ENCODE measurements around the gene ZNF423.
"Not testable (repeated sequence)": the region's sequence is repeated elsewhere in the genome, so short reads cannot be mapped to it uniquely, and the experiment has no call there.

The ZNF423 gene

DNA sequence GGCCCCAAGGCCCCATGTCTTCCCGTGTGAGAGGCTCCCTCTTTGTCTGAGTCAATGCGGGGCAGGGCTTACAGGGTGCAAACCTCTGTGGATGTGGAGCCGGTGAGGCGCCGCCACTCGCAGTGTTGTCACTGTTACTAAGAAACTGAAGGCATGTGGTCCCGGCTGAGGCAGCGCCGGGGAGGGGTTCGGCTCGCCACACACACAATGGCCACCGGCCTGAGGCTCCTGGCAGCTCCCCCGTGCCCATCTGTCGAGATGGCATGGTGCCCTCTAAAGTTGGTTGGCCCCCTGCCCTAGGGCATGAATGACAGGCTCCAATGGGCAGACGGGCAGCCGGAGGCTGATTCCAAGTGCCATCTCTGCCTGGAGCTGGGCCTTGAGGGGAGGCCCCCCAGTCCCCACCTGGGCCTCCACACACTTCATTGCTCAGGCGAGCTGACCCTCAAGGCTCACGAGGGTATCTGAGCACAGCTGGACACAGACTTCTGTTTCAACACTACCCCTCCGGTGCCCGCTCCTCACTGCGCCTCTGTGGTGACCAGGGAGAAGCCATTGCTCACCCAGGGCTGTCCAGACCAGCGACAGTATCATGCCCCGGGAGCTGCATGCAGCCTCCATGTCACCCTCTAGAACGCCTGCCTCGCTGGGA, 345.1 kb downstream of the ZNF423 start:
- no peak for DNase-seq (ENCODE audit: low read depth, low spot score)
- no peak overlapping the region for H3K27ac ChIP-seq

DNA sequence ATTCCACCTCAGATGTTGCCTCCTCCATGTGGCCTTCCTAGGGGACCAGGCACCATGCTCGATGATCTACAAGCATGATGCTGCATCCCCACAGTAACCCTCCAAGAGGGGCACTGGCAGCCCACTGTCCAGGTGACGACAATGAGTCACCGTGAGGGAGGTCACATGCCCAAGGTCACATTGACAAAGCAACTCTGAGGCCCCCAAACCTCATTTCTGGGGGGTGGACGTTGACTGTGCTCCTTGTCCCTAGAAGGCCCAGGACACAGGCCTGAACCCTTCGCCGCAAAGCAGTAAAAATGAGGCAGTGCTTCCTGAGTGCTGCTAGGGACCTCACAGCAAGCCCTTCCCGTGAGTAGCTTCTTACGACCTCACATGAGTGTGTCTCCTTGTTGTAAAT, 345.8 kb downstream of the ZNF423 start:
- H3K27ac ChIP-seq, result no peak overlapping the region
- no peak for DNase-seq (ENCODE audit: low read depth, low spot score)

DNA sequence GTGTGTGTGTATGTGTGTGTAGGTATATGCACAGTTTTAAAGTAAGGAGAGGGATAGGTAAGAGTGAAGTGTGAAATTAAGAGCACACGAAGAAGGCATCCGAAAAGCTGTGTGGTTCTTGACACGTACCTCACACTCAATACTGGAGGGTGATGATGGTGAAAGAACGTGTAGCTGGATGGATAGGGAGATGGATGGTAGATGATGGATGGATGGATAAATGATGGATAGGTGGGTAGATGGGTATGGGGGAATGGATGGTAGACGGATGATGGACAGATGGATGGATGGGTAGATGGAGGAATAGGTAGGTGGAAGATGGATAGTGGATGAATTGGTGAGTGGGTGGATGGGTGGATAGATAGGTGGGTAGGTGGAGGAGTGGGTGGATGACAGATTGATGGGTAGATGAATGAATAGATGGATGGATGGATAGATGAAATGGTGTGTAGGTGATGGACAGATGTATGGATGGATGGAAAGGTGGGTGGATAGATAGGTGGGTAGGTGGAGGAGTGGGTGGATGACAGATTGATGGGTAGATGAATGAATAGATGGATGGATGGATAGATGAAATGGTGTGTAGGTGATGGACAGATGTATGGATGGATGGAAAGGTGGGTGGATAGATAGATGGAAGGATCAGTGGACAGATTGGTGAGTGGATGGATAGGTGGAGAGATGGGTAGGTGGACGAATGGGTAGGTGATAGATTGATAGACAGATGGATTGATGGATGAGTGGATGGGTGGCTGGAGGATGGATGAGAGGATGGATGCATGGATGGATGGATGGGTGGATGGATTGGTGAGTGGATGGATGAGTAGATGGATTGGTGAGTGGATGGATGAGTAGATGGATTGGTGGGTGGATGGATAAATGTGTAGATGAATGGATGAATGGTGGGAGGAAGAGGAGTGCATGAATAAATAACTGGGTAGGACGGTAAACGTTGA, 349.6 kb downstream of the ZNF423 start:
- not testable (repeated sequence) for DNase-seq (ENCODE audit: low read depth, low spot score); H3K27ac ChIP-seq

DNA sequence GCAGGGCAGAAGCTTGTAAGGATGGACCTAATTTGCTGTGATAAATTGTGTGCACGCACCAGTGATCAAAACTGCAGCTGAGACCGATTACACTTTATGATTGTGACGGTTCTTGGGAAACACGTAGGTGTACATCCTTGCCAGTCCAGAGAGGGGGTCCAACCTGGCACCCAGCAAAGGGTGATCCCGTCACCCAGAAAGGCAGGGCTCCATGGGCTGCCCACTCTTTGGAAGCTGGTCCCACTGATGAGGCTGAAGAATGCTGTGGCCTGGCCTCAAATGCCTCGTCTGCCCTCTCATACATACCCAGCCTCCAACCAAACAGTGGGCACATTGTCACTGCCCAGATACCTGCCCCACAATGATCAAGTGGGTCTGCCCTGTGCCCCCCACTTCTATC, 350.4 kb downstream of the ZNF423 start:
- DNase-seq (ENCODE audit: low read depth, low spot score), result no peak
- no peak overlapping the region for H3K27ac ChIP-seq

DNA sequence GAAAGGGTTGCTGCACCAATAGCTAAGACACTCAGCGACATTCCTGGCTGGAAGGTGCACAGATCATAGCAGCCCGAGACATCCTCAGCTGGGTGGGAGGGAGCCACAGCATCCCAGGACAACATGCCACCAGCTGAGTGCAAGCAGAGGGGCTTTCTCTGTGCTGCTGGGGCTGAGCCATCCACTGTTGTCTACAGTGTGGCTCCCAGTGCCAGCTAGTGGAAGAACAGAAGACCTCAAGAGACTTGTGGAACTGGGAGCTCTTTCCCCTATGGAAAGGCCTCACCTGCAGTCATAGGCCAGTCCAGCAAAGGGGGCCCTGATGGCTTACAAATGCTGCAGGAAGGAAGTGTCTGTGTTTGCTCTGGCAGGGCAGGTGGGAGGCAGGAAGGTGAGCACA, 351.3 kb downstream of the ZNF423 start:
- H3K27ac ChIP-seq, result no peak overlapping the region
- DNase-seq (ENCODE audit: low read depth, low spot score), result no peak

DNA sequence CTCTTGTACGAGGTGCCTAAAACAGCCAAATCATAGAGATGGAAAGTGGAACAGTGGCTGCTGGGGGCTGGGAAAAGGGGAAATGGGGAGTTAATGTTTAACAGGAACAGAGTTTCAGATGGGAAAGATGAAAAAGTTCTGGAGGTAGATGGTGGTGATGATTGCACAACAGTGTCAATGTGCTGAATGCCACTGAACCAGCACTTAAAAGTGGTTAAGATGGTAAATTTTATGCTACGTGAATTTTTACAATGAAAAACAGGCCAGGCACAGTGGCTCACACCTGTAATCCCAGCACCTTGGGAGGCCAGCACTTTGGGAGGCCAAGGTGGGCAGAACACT, 351.9 kb downstream of the ZNF423 start:
- H3K27ac ChIP-seq, result no peak overlapping the region
- no peak for DNase-seq (ENCODE audit: low read depth, low spot score)

DNA sequence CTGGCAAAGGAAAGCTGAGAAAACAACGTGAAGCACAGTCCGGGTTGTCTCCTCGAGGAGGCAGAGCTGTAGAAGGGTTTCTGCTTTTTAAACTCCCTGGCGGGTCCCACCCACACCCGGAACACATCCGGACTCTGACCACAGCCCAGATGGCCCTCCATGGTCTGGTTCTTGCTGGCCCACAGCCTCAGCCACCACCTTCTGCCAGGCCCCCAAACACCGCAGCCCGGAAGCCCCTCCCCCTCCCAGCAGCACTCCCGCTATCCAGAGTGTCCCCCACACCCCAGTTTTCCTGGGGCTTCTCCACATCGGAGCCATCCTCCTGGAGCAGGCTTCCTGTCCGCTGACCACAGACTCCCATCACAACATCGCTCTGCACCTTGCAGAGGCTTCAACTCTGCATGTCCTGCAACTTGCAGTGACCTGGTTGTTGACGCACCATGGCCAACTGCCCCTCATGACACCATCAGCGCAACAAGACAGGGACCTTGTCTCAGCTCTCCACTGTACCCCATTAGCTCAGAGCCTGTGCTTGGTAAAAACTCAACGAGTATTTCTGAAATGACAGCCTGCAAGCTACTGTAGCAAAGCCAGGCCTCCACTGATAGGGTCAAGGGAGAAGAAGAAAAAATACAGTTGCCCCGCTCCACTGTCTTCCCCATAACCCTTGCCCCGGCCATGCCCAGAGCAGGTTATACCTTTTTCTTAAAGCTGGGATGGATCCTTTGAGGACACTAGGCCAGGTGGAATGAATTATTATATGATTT, 352.5 kb downstream of the ZNF423 start:
- H3K27ac ChIP-seq, result no peak overlapping the region
- no peak for DNase-seq (ENCODE audit: low read depth, low spot score)

DNA sequence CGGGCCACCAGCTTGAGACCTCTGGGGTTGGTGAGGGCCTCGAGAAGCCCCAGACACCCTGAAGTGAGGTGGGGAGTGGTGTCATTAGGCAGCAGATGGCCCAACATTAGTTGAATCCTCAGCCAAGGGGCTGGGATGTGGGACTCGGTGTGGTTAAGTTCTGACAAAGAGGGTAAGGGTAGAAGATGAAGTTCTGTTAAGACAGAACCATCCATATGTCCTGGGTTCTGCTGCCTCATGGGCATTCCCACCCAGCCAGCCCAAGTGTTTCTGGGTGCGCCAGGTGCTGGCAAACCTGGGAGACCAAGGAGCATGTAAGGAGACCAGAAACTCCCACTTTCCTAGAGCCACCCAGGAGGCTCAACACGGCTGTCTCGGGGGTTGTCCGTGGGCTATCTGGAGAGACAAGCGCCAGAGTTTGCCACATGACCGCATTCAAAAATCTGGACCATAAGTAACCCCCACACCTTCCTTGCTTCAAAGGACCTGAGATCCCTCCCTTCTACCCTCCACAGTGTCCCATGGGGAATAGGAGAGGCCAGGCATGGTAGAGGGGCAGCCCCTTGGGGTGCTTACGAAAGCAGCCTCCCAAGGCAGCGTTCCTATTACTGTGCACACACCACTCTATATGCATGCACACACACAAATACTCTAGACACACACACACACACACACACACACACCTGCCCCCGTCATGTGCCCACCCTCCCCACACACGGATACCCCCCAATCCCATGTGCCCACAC, 353.6 kb downstream of the ZNF423 start:
- DNase-seq (ENCODE audit: low read depth, low spot score), result no peak
- no peak overlapping the region for H3K27ac ChIP-seq

DNA sequence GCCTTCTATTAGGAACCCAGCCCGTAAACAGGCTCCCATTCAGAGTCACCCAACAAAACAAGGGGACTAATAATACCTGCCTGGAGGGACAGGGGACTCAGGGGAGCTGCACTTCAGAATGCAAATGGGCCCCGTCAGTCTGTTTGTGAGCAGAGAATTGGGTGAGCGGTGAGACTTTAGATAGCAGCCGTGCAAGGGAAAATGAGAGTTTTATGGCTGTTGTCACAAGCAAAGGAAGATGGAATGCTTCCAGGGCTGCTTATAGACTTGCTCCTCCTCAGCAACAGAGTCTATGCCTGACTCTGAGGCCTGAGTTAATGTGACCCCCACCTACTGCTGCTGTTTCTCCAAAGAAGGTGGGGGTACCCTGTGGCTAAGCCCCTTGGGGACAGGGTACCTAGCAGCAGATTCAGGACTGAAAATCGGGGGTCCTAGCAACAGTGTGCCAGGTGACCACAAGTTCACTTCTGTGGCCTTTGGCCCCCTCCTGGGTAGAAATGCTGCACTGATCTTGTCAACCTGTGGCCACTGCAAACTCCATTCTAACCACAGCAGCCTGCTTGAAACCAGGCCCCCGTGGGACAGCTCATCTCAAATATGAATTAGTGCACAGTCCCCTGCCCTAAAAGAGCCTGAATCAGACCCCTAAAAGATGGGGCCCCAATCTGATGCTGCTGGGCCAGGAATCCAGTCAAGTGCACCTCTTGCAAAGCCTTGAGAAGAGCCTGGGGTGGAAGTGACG, 355.9 kb downstream of the ZNF423 start:
- DNase-seq (ENCODE audit: low read depth, low spot score), result no peak
- no peak overlapping the region for H3K27ac ChIP-seq

DNA sequence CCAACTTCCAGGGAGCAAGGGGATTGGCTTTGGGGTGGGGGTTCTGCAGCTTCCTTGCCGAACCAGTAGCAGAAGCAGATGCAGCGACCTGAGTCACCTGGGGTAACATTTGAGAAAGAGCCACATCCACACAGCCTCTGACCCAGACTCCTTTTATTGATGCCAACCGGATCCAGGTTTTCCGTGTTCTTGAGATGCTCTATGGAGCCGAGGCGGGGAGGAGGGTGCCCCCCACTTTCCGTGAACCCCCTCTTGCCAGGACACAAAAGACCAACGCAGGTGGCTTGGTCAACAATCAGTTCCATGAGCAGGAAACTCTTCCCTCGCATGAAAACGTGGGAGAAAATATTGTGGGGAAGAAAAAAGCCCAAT, 356.5 kb downstream of the ZNF423 start:
- no peak for DNase-seq (ENCODE audit: low read depth, low spot score)

DNA sequence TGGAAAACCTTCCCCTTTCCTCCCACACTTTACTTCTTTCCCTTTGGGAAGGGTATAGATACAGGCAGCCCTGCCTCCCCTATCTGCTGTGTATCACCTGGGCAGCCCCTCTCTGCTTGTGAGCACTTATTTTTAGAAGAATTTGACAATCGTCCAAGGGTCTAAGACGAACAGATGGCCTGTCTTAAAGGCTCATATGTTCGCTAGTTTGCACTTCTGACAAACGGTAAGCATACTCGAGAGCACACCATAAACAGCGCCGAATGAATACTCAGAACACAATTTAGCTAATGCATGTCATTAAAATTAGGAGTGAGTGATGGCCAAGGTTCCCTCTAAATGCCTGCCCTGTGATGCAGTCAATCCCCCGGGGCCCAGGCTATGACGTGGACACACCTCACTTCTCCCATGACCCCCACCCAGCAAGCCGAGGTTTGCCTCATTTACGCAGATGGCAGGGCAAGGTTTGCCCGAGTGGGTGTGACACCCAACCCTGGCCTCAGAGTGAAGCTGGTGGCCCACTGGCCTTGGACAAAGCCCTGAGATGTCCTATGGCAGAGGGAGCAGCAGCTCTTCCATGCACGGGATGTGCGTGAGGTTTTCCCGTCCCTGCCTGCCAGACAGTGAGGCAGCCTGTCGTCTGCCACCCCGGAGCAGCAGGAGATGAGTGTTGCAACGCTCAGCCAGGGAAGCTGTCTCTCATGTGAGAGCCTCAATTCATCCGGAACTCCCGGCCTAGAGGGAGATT, 357.1 kb downstream of the ZNF423 start:
- no peak for DNase-seq (ENCODE audit: low read depth, low spot score)

More for the DNA sequence above, 356.5 kb downstream of the ZNF423 start:
- H3K27ac ChIP-seq, result no peak overlapping the region

DNA sequence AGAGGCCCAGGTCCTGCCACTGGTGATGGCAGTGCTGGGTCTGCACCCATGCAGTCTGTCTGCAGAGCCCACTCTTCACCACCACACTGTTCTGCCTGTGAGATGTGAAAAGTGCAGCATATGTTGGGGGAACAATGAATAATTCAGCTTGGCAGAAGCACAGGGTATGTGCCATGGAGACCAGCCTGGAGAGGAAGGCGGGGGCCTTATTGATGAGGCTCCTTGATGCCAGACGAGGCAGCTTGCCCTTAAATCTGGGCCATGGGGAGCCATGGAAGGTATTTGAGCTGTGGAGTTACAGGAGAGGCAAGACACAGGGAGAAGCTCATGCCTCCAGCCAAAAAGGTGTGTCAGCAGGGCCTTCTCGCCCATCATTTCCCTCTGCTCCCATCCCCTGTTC, 357.6 kb downstream of the ZNF423 start:
- no peak overlapping the region for H3K27ac ChIP-seq
- DNase-seq (ENCODE audit: low read depth, low spot score), result no peak

More for the DNA sequence above, 357.1 kb downstream of the ZNF423 start:
- no peak overlapping the region for H3K27ac ChIP-seq

DNA sequence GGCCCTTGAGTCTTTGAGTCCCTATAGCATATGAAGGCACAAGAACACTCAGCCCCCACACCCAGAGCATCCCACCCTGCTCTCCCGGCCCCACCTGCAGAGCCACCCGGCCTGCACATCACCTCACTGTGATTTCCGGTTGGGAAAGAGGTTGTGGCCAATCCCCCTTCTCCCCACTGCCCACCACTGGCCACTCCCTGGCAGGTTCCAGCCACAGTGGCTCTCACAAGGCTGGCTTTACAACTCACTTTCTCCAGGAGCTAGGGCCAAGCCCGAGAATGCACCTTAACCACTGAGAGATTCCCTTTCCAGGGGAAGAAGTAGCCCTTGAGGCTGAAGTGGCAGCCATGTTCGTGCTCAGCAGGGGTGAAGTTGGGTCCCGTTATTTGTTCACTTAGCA, 358.4 kb downstream of the ZNF423 start:
- DNase-seq (ENCODE audit: low read depth, low spot score), result no peak
- H3K27ac ChIP-seq, result no peak overlapping the region

DNA sequence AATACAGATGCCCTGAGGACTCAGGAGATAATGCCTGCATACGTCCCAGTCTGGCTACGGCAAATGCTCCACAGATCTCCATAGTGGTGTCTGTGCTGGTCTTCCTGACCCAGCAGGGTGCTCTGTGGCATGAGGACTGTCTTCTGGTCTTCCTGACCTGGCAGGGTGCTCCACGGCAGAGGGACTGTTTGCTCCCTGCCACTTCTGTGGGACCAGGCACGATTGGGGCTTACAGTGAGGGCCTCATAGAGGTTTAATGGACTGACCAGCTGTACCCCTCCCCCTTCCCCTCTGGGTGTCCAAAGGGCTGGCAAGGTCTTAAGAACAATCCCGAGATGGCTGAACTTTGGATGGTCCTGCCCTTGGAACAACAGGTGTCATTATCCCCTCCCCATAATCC, 359.3 kb downstream of the ZNF423 start:
- no peak overlapping the region for H3K27ac ChIP-seq
- no peak for DNase-seq (ENCODE audit: low read depth, low spot score)

DNA sequence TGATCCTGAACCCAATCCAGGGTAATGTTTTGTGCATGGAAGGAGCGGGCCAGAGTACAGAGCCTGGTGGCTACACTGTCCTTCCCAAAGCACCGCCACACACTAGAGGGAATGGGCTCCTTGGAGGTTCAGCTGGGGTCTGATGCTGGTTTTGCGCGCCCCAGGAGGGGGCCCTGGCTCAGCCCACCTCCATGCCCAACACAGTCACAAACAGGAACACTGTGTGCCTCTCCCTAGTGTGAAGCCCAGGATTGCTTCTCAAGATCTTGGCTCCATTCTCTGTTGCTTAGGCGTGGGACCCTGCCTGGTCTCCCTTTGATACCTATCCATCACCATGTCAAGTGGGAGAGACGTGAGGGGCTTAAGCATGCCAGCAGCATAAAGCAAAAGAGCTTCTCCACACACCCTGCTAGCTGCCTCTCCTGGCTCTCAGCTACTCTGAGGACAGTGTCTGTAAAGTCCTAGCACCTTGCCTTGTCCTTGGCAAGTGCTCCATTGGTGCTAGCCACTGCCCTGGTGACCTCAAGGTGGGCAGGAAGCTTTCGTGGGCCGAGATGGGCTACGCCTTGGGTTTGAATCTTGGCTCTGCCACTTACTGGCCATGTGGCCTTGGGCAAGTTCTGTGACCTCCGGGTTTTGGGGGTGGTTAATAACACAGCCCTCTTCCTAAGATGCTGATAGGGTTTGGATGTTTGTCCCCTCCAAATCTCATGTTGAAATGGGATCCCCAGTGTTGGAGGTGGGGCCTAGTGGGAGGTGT, 360.1 kb downstream of the ZNF423 start:
- no peak for DNase-seq (ENCODE audit: low read depth, low spot score)
- no peak overlapping the region for H3K27ac ChIP-seq

DNA sequence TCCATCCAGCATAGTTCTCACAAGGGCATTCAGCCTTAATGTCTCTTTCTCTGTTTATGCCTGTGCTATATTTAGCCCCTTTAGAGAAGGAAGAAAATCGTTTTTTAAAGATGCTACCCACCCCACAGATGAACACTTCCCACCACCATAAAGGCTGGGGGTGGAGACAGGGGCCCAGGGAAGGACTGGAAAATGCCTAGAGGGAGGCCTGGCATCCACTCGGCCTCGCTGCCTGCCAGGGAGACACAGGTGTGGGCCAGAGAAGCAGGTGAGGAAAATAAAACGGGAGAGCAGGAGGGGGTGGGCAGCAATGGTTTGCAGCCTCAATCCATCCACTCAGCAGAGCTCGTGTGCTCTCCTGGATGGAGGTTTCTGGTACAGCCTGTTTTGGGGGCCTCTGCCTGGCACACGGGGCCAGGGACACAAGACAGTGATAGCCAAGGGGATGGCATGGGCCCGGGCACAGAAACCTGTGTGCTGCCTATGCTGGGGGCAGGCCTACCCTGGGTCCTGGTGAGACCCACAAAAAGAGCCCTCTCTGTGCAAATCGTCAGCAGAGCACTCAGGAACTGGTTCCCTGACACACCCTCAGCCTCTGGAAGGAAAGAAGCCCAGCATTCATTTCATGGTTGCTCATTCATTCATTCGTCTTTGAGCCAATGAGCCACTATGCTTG, 360.9 kb downstream of the ZNF423 start:
- no peak for DNase-seq (ENCODE audit: low read depth, low spot score)
- no peak overlapping the region for H3K27ac ChIP-seq

DNA sequence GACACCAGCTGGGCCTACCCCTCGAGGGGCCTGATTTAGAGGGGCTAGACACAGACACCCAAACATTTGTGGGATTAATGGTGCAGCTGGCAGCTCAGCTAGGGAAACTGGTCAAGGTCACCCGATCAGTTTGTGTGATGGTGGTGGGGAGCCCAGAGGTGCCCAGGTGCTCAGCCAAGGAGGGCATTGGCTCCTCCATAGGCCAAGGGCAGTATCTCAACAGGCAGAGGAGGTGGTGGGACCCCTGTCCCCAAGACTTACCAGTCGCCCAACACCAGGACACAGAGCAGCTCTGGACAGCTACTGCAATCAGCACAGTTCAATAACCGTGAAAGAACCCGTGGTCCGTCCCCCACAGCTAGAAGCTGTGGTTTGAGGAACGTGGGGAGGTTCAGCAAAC, 361.4 kb downstream of the ZNF423 start:
- no peak for DNase-seq (ENCODE audit: low read depth, low spot score)
- H3K27ac ChIP-seq, result no peak overlapping the region

DNA sequence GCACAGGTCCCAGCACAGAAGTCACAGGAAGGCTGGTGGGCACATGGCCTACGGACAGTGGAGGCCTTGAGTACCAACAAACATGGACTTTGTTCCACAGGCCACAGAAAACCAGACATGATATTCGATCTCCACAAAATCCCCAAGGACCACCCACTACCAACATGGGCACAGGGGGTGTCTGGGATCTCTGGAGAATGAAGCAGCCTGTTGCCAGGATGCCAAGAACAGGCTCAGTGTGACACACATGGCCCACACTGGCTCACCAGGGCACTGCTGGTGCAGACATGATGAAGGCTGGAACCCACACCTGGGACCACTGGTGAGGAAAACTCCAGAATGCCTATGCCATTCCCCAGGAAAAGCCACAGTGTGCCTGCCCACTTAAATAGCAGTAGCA, 362.1 kb downstream of the ZNF423 start:
- no peak for DNase-seq (ENCODE audit: low read depth, low spot score)
- H3K27ac ChIP-seq, result no peak overlapping the region

Data from epithelial cell of prostate (primary cell).